GM19023 (cell line): Measurements from ENCODE around the gene MTMR2.
A peak's percentile ranks its signal among the peaks of the same experiment; 100 is the strongest.

Experiments
- ATAC-seq: cut with Tn5 transposase; IDR thresholded peaks from one replicate; pipeline ENCODE4 v1.9.1; 2021; ENCODE audit warnings: mild to moderate bottlenecking, moderate library complexity; ENCODE audit not compliant: unreplicated experiment

Gene MTMR2

DNA sequence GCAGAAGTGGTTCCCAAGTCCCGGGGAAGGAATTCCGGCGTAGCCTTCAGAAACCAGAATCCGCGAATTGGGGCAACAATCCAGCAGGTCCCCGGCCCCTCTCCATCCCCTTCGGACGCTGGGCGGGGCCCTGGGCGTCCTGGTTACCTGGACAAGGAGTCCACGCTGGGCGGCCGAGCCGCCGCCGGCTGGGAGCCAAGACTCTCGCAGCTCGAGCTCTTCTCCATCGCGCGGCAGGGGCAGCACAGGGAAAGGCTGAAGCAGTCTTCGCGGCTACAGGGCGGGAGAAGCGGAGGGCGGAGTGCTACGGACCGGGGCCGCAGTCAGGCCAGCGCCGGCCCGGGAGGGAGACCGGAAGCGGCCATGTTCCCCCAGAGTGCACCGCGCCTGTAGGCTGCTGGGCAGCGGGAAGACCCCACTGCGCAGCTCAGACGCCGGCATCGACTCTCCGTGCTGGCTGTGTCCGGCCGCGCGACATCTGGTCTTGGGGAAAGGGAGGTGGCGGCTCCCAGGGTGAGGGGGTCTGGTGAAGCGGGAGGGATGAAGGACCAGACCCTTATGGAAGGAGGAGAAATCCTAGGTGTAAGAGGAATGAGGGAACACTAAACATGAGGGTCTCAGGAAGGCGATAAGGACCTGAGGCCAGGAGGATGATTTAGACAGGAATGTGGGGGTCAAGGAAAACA, at the start of gene MTMR2:
Gene MTMR2, minus strand, starts transcription at position 380 of the 686 bp plus-strand sequence. Its CDS starts 153 bp downstream, at position 227.
- ATAC-seq = peak; percentile 99

DNA sequence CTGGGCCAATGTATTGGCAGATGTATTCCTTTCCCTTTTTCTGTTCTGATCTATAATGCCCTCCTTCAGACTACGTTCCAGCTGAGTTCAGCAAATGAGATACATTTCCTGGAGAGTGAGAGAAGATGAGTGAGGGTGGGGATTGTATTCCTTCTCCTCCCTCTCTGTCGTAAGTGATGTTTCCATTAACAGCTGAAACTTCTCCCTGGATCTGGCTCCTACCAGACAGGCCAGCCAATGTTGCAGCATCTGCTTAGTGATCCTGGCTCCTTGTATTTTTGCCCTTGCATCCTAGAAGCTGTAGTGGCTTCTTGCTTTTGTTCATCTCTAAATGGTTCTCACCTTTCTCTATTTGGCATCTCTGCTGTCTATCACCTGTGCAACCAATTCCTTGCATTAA, 48.2 kb upstream of the MTMR2 start:
- ATAC-seq = no peak

DNA sequence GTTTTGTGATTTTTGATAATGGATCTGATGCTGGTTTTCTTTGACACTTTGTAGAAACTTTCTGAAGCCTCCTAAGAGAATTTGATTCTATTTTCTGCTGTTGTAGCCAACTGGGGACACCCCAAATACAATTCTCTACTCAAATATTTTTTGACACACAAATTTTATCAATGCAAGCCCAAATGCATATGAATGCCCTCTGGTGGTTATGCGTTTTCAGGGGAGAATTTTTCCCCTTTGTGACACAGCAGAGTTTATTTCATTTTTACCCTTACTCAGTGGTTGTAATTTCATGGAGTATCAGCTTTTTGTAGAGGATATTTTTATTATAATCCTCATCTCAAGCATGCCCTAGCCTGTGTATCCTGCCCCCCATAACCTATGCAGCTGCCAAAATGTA, 44.7 kb upstream of the MTMR2 start:
- no peak for ATAC-seq

DNA sequence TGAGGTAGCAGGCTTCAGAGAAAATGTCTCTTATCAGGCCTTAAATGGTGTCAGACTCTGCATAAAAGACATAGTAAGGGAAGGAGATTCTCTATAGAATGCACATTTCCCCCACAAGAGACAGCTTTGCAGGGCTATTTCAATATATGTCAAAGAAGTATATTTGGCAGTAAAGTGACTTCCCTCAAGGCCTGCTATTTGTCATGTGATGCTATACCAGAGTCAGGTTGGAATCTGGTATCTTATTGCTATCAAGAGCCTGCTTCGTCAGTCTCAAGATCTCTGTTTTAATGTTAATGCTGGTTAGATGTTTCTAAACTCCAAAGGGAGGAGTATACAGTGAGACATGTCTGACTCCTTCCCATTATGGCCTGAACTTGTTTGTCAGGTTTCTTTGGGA, 40.4 kb upstream of the MTMR2 start:
- ATAC-seq = no peak

DNA sequence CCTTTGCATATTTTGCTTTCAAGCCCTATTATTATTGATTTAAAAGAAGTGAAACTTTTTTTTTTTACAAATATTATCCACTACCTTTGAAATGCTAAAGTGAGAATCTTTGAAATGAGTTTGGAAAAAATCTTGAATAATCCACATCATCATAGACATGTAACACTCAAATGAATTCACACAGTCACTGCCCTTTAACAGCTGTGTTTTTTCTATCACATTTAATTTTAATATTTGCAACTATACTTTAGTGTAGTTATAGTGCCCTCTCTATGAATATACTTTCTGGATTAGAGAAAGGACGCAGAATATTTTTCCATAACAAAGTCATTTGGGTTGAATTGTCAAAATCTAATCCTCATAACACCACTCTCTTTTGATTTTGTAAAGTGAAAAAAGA, 37.9 kb upstream of the MTMR2 start:
- no peak for ATAC-seq

DNA sequence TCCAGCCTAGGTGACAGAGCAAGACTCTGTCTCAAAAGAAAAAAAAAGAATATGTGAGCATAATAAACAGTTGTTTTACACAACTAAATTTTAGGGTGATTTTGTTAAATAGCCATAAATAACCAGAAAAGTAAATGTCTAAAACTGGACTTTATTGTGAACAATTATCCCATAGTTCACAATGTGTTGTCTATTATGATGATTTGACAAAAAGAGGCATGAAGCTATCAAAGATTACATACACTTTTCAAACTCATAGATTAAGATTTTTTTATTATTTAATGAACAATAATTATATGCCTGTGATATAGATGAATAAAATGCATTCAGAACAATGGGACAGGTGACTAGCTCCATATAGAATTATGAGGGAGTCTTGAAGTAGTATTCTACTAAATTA, 27.0 kb upstream of the MTMR2 start:
- ATAC-seq = no peak

DNA sequence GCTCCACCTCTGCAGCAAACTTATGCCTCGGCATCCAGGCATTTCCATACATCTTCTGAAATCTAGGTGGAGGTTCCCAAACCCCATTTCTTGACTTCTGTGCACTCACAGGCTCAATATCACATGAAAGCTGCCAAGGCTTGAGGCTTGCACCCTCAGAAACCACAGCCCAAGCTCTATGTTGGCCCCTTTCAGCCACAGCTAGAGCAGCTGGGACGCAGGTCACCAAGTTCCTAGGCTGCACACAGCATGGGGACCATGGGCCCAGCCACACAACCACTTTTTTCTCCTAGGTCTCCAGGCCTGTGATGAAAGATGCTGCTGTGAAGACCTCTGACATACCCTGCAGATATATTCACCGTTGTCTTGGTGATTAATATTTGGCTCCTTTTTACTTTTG, 24.7 kb upstream of the MTMR2 start:
- ATAC-seq = no peak

DNA sequence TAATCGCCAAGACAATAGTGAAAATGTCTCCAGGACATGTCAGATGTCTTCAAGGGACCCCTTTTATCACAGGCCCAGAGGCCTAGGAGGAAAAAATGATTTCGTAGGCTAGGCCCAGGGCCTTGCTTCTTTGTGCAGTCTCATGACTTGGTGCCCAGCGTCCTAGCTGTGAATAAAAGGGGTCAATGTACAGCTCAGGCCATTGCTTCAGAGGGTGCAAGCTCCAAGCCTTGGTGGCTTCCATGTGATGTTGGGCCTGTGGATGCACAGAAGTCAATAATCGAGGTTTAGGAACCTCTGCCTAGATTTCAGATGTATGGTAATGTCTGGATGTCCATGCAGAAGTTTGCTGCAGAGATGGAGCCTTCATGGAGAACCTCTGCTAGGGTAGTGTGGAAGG, 20.7 kb upstream of the MTMR2 start:
- ATAC-seq = no peak

DNA sequence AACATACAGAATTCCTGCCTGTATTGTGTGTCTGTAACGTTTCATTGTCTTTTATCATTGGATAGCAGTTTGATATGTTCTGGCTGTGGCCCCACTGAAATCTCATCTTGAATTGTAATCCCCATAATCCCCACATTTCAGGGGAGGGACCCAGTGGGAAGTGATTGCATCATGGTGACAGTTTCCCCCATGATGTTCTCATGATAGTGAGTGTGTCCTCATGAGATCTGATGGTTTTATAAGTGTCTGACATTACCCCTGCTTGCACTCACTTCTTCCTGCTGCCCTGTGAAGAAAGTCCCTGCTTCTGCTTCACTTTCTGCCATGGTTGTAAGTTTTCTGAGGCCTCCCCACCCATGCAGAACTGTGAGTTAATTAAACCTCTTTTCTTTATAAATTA, 19.6 kb upstream of the MTMR2 start:
- no peak for ATAC-seq

DNA sequence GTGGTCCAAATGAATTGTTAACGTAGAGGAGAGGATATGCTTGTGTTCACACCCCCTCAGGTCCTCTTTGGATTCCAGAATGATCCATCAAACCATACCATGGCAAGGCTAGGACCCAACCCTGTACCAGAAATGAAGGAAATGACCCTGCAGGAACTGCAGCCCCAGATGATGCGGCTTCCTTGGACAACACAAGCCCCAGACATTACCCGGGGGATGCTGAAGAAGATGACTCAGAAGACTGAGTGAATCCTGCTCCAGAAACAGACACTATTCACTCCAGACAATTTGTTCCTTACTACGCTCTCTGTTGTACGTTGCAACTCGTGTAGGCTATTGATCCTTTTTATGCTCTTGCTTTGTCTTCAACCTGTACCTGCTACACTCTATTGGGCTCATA, 15.2 kb upstream of the MTMR2 start:
- no peak for ATAC-seq

DNA sequence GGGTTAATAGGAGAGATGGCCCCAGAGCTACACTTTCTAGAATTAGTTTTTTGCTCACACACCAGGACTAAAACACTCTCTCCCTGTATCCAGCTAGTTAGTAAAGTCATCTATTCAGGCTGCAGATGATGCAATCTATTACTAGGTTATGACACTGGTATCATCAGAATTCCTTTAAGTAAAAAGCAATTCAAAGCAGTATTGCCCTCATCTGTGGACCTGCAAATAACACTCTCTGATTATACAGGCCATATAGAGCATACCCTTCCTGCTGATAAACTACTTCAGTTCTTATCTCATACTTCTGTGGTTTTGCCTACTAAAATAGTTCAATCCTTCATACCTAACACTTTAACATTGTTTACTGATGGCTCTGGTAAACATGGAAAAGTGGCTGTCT, 13.5 kb upstream of the MTMR2 start:
- ATAC-seq = no peak

DNA sequence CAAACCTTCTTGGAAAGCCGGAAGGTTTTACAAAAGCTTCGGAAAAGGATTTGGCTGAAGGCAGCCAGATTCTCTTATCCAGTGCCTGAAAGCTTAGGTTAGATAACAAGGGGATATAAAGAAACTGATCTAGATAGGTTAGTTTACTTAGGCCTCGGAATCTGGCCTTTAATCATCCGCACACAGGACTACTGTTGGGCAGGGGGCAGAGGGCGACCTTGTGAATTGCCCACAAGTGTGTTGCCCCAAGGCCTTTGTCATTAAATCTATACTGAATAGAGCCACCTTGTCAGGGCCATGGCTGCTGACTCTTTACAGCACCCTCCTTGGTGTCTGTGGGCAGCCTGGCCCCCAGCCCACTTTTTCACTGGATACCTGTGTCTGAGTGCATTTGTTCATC, 9.7 kb upstream of the MTMR2 start:
- no peak for ATAC-seq

DNA sequence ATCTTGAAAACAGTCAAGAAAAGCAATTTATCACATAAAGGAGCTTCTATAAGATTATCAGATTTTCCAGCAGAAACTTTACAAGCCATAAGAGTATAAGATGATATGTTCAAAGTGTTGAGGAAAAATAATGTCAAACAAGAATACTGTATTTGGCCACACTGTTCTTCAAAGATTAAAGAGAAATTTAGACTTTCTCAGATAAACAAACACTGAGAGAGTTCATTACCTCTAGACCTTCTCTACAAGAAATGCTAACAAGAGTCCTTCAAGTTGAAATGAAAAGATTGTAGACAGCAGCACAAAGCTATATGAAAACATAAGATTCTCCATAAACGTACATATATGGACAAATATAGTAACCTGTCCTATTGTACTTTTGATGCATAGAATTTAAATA, 8.0 kb upstream of the MTMR2 start:
- ATAC-seq = no peak

DNA sequence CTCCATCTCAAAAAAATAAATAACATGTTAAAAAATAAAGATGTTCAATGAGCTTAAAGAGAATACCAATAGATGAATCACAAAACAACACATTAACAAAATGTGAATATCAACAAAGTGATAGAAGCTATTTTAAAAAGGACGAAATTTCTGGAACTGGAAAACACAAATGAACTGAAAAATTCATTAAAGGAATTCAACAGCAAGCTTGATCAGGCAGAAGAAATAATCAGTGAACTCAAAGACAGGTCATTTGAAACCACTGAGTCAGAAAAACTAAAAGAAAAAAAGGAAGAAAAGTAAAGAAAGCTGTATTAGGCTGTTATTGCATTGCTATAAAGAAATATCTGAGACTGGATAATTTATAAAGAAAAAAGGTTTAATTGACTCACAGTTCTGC, 7.0 kb upstream of the MTMR2 start:
- ATAC-seq = no peak

DNA sequence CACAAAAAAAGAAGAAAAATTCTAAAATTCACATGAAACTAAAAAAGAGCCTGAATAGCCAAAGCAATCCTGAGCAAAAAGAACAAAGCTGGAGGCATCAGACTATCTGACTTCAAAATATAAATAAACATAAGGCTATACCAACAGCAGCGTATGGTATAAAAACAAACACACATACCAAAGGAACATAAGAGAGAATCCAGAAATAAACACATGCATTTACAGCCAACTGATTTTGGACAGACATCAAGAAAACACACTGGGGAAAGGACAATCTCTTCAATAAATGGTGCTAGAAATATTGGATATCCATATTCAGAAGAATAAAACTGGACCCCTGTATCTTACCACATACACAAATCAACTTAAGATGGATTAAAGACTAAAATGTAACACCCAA, 2.8 kb upstream of the MTMR2 start:
- no peak for ATAC-seq

DNA sequence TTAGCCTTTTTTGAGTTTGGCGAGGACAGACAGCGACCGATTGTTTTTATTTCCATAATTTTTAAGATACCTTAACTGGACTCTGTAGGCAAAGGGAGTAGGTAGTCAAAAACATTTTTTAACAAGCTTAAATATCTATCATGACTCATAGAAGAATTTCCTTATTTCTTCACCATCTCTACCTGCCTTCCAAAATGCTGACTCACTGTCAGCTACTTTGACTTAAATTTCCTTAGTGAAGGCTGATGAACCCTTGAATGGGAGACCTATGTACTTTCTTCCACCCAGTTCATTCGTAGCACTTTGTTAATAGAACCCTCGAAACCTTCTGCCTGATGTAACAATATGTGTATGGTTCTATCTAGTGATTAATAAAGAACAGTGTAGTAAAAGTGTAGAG, 1.1 kb upstream of the MTMR2 start:
- no peak for ATAC-seq

DNA sequence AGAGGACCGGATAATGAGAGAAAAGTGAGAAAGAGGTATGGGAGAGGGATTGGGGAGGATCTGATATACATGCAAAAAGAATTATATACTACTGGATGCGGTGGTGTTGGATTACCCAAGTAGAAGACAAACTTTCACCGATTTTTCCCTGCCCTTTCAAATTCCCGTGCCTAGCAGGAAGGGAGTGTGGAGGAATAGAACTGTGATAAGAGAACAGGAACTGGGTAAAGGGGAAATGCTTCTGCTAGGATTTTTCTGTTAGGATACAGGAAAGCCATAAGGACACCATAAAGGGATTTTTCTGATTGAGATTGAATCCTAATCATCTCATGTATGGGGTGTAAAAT, 480 bp upstream of the MTMR2 start:
- no peak for ATAC-seq

DNA sequence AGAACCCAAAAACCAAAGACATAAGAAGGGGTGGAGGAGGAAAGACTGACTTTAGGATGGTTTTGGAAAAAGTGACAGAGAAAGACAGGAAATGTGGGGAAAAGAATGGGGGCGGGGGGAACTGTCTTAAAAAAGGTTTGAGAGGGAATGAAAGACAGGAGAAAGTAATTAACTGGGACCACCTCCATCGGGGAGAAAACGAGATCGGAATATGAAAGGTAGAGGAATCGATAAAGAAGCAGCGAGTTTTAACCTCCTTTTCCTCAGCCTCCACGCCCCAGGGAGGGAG, 524 bp downstream of the MTMR2 start:
- no peak for ATAC-seq

DNA sequence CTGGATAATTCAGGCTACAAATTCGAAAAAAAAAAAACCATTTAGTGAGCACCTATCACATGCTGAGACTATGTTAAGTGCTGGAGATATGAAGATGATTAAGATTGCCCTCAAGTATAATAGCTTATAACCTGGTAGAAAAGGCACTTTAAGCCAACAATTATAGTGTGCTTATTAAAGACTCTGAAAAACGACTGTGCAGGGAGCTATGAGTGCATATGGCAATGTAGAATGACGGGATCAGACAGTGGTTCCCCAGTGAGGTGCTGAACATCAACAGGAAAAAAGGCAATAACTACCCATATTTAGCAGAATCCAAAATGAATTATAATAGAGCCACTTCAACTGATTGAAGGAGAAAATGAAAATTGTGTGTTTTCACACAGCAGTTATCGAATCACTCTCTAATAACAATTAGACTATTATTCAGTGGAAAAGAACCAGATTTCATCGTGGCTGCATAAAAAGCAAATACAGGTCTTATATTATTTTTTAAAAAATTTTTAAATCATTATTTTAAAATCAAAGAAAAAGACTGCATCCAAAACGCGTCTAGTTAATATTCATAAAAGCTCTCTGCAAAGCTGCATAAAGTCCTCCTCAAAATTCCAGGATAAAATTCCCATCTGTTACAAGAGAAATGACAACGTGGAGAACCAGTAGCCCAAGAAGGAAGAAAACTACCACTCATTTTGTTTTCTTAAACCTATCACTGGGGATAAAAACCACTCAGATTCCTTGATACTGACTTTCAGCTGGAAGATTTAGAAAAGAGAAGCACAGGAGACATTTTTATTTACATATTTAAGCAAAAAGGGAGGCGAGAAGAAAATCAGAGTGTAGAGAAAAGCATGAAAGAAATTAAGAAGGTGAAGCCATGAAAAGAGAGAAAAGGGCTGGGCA, 1.1 kb downstream of the MTMR2 start:
- no peak for ATAC-seq

DNA sequence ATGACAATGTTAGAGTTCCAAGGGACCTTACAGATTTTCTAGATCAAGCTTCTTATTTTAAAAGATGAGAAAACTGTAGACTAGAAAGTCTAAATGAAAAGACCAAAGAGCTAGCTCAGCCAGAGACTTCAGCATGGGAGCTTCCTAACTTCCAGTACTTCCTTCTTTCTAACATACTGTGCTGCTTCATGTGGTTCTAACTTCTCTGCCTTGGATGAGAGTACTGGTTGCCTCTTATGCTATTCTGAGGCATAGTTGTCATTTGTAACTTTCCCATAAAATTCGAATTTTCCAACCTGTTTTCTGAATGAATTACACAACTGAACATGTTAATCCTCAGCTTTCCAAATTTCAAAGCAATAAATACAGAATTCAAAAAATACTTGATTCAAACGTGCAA, 1.8 kb downstream of the MTMR2 start:
- ATAC-seq = no peak

DNA sequence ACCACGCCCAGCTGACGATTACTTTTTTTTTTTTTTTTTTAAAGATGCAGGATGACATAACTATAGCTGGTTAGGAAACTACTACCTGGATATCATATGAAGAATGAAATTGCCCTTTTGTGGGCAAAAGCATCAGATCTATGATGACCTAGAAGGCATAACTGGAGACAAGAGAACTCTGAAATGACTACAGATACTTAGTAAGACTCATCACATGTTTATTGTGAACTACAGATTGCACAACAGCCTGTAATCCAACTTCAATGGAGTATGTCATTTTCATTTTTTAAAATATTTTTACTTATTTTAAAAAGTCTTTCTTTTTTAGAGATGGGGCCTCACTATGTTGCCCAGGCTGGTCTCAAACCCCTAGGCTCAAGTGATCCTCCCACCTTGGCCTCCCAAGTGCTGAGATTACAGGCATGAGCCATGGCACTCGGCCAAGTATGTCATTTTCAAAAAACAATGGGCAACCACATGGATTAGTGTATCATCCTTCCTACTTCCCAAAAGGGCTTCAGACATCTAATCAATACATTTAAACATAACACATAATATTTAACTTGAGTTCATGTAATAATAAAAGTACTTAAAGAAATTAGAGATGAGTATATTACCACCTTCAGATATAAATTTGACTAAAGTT, 3.3 kb downstream of the MTMR2 start:
- no peak for ATAC-seq

DNA sequence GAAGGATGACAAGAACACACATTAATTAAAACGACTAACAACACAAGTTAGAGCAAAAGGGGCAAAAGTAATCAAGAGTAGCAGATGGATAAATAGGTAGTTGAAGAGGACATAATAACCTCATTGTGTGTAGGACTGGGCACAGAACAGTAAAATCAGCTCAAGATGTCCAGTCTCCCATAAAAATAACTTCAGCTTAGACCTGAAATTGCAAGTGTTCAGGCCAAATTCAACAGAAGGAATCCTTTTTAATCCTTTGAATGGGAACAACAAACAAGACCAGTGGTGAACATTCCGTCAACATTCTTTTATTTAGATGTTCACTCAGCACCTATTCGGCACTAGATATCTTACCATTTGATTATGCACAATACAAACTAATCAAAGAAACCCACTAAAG, 4.4 kb downstream of the MTMR2 start:
- no peak for ATAC-seq
